Keratinocyte (primary cell): ENCODE measurements around the gene XKRX. TPM values are rescaled to one million over a fixed set of nuclear protein-coding genes. Genes with fewer than 3 reads are reported as not detected.

ENCODE experiments used
- DNase-seq: peaks from one replicate; pipeline ENCODE4 v3.0.0-alpha.2; 2011; ENCODE audit warnings: low read depth, missing footprints, low spot score
- FAIRE-seq: peaks from 2 replicates; lab custom pipeline; 2011; peaks lifted over from hg19 to GRCh38; lab: Jason Lieb, UNC
- H2AFZ ChIP-seq: 2 replicates; pipeline ENCODE4 v1.6.0; 2012; ENCODE audit warnings: low read length, control low read depth, inconsistent platforms; ENCODE audit not compliant: control insufficient read depth
- H3K27ac ChIP-seq: 2 replicates; pipeline ENCODE4 v1.5.1; 2011; ENCODE audit warnings: low read length; ENCODE audit not compliant: control insufficient read depth, insufficient read depth
- H3K27me3 ChIP-seq: 3 replicates; pipeline ENCODE4 v1.6.0; 2011; ENCODE audit warnings: low read length; ENCODE audit not compliant: control insufficient read depth, insufficient read depth; ENCODE audit errors: extremely low read depth
- H3K36me3 ChIP-seq, 2 experiments: 2 replicates in 1 of 2; 3 replicates in 1 of 2; pipeline ENCODE4 v1.5.1; 2011; ENCODE audit warnings: low read length in 2 of 2, mild to moderate bottlenecking in 1 of 2; ENCODE audit not compliant: control insufficient read depth in 2 of 2, insufficient read depth in 2 of 2; ENCODE audit errors: extremely low read depth in 1 of 2
- H3K4me1 ChIP-seq: 3 replicates; pipeline ENCODE4 v1.5.1; 2011; ENCODE audit warnings: low read length; ENCODE audit not compliant: control insufficient read depth, insufficient read depth; ENCODE audit errors: extremely low read depth
- H3K4me2 ChIP-seq: 3 replicates; pipeline ENCODE4 v1.6.0; 2011; ENCODE audit warnings: low read depth, low read length; ENCODE audit not compliant: control insufficient read depth, insufficient read depth; ENCODE audit errors: extremely low read depth
- H3K4me3 ChIP-seq, 3 experiments: fragments of 200-600 bp in 1 of 3; sonication (generic) in 1 of 3; 2 replicates in 2 of 3; 3 replicates in 1 of 3; pipeline ENCODE4 v1.5.1; 2011 to 2016; ENCODE audit warnings: low read length in 3 of 3, mild to moderate bottlenecking in 3 of 3, control low read depth in 2 of 3, inconsistent platforms in 1 of 3, low read depth in 1 of 3, mixed read lengths in 1 of 3, mixed run types in 1 of 3, moderate library complexity in 1 of 3; ENCODE audit not compliant: control insufficient read depth in 2 of 3, insufficient read depth in 2 of 3; ENCODE audit errors: extremely low read depth in 1 of 3
- H3K79me2 ChIP-seq: 2 replicates; pipeline ENCODE4 v1.6.0; 2012; ENCODE audit warnings: low read length; ENCODE audit not compliant: control insufficient read depth, insufficient read depth
- H3K9ac ChIP-seq: 3 replicates; pipeline ENCODE4 v1.6.0; 2011; ENCODE audit warnings: low read length; ENCODE audit not compliant: control insufficient read depth, insufficient read depth; ENCODE audit errors: extremely low read depth
- H3K9me1 ChIP-seq: 3 replicates; pipeline ENCODE4 v1.6.0; 2011; ENCODE audit warnings: low read length; ENCODE audit not compliant: control insufficient read depth, insufficient read depth; ENCODE audit errors: extremely low read depth
- H3K9me3 ChIP-seq: 2 replicates; pipeline ENCODE4 v1.5.1; 2012; ENCODE audit warnings: low read depth, low read length; ENCODE audit not compliant: control insufficient read depth
- H4K20me1 ChIP-seq: 3 replicates; pipeline ENCODE4 v1.6.0; 2011; ENCODE audit warnings: low read length; ENCODE audit not compliant: control insufficient read depth, insufficient read depth; ENCODE audit errors: extremely low read depth
- EZH2 ChIP-seq: IDR thresholded peaks from one replicate; pipeline ENCODE4 v1.6.1; 2012; ENCODE audit warnings: inconsistent platforms, mild to moderate bottlenecking, low read length, moderate library complexity
- dilution Hi-C: fragments of 300-500 bp; cut with MboI; formaldehyde crosslinking; loops from one replicate; pipeline ENCODE4 v1.7.0; 2020; ENCODE audit warnings: low sequenced_read_pairs; ENCODE audit not compliant: extremely low pct_ligation_motif_present
- polyA plus RNA-seq, 5 experiments: library from polyadenylated mRNA; depleted of rRNA in 3 of 5; stranded (reverse) in 3 of 5; stranded (forward) in 1 of 5; unstranded in 1 of 5; fragments of >200 nt; gene quantifications; 1 replicate in 1 of 5; 2 replicates in 3 of 5; 3 replicates in 1 of 5; pipeline versions ENCODE4 v1.2.1 to v1.2.3, GENCODE V29; 2011 to 2012; ENCODE audit warnings: missing spikeins in 2 of 5, low read depth in 1 of 5, low replicate concordance in 1 of 5
- TF ChIP-seq, protein P1 (sequence below), 3 experiments: IDR thresholded peaks in 1 of 3; conservative IDR thresholded peaks in 1 of 3; optimal IDR thresholded peaks in 1 of 3; 2 replicates in 2 of 3; 3 replicates in 1 of 3; pipeline versions ENCODE3 to v1.5.1; 2011; ENCODE audit warnings: low read length in 3 of 3, mild to moderate bottlenecking in 3 of 3, moderate library complexity in 2 of 3, control low read depth in 1 of 3, inconsistent platforms in 1 of 3; ENCODE audit not compliant: insufficient read depth in 2 of 3; ENCODE audit errors: extremely low read depth in 1 of 3

XKRX gene
- polyA plus RNA-seq, 1 donor (not counting 4 experiments of a cell fraction or from before 2014, with no cell fraction given), result 0.26 TPM

DNA sequence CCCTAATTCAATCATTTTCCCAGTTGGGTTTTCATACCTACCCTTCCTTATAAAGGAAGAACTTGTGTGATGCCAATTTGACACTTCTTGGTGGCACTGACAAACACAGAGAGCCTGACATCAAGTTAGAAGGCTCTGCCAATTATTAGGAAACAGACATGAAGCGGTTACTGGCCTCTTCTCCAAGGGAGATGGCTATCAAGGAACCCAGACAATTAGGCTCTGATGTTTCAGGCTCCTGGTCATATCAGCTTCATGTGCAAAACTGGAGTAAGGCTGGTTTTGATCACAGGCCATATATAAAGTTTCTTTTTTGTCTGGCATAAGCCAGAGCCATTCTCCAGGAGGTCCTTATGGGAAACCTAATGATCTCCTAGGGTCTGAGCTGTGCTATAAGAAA, 41.2 kb upstream of the XKRX start:
- DNase-seq (no peak), FAIRE-seq (no peak)
- Histone ChIP-seq H3K27me3 (no peaks in the 10 kb centered on the region), H3K9me3 (no peaks in the 10 kb centered on the region), H3K9me1 (no peaks in the 10 kb centered on the region), H4K20me1 (no peaks in the 10 kb centered on the region), H3K4me1 (no peaks in the 10 kb centered on the region), H3K4me2 (no peak overlapping the region), H2AFZ (no peak overlapping the region), H3K79me2 (no peaks in the 10 kb centered on the region), H3K9ac (no peak overlapping the region), H3K27ac (no peak overlapping the region), H3K4me3 (no peak overlapping the region), H3K36me3 (no peaks in the 10 kb centered on the region)
- TF ChIP-seq, protein P1, sequence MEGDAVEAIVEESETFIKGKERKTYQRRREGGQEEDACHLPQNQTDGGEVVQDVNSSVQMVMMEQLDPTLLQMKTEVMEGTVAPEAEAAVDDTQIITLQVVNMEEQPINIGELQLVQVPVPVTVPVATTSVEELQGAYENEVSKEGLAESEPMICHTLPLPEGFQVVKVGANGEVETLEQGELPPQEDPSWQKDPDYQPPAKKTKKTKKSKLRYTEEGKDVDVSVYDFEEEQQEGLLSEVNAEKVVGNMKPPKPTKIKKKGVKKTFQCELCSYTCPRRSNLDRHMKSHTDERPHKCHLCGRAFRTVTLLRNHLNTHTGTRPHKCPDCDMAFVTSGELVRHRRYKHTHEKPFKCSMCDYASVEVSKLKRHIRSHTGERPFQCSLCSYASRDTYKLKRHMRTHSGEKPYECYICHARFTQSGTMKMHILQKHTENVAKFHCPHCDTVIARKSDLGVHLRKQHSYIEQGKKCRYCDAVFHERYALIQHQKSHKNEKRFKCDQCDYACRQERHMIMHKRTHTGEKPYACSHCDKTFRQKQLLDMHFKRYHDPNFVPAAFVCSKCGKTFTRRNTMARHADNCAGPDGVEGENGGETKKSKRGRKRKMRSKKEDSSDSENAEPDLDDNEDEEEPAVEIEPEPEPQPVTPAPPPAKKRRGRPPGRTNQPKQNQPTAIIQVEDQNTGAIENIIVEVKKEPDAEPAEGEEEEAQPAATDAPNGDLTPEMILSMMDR (optimal IDR thresholded peaks at IDR 0.05 in 1 of 3, IDR thresholded peaks at IDR 0.05 in 1 of 3, conservative IDR thresholded peaks at IDR 0.05 in 1 of 3; ENCODE audit: extremely low read depth in 1 of 3, insufficient read depth in 2 of 3, low read length in 3 of 3), result no peak
- TF ChIP-seq EZH2, result no peak
- dilution Hi-C loops, result no loop called here

DNA sequence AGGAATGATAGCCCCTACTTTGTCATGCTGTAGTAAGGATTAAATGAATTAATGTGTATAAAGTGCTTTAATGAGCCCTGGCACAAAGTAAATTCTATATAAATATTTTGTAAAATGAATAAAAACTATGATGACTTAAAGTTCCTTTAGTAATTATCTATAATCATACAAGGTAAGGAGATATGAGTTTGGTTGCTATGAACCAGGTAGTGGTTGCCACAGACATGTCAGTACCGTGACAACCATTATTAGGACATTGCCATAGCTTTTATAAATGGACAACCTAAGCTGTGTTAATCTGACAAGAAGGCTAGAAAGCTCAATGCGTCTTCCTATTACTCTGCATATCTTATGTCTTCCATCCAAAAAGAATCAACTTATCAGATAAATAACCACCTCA, 40.7 kb upstream of the XKRX start, which contains the start of gene ARL13A:
ARL13A (plus strand) TSS at position 301 of the 400 bp plus-strand sequence. CDS start 3,982 bp downstream, outside the sequence.
- Histone ChIP-seq H3K27me3 (no peaks in the 10 kb centered on the region), H3K4me2 (no peak within 1 kb of the TSS), H3K27ac (no peak within 1 kb of the TSS), H3K4me1 (no peaks in the 10 kb centered on the region), H3K36me3 (no peaks in the 10 kb centered on the region), H3K9me3 (no peaks in the 10 kb centered on the region), H3K79me2 (no peaks in the 10 kb centered on the region), H3K4me3 (no peak within 1 kb of the TSS), H3K9ac (no peak within 1 kb of the TSS), H2AFZ (no peak within 1 kb of the TSS), H4K20me1 (no peaks in the 10 kb centered on the region), H3K9me1 (no peaks in the 10 kb centered on the region)
- FAIRE-seq (no peak), DNase-seq (no peak)
- dilution Hi-C loops, result no loop called here
- TF ChIP-seq EZH2, result no peak
- TF ChIP-seq, protein P1 (optimal IDR thresholded peaks at IDR 0.05 in 1 of 3, IDR thresholded peaks at IDR 0.05 in 1 of 3, conservative IDR thresholded peaks at IDR 0.05 in 1 of 3; ENCODE audit: extremely low read depth in 1 of 3, insufficient read depth in 2 of 3, low read length in 3 of 3), result no peak
